GM23338 (cell line): ENCODE data around the gene CYP11A1. TPM values are rescaled to one million over a fixed set of nuclear protein-coding genes. Genes with fewer than 3 reads are reported as not detected.

Experiments
- ATAC-seq: fragments of 200-7000 bp; cut with Tn5 transposase; 3 replicates; pipeline ENCODE4 v1.9.1; 2020
- DNase-seq: peaks from one replicate; pipeline ENCODE4 v3.0.0-alpha.2; 2015; ENCODE audit warnings: low spot score
- H2AFZ ChIP-seq: fragments of 200-600 bp; sonication (generic); 2 replicates; pipeline ENCODE4 v1.8.0; 2016; ENCODE audit warnings: antibody characterized with exemption, mild to moderate bottlenecking, moderate library complexity
- H3F3A ChIP-seq: fragments of 200-600 bp; sonication (generic); replicated peaks from 2 replicates; pipeline ENCODE4 v1.8.0; 2017; ENCODE audit warnings: antibody characterized with exemption, mixed run types, low read depth
- H3K27ac ChIP-seq: fragments of 200-600 bp; sonication (generic); 2 replicates; pipeline ENCODE4 v1.6.1; 2016; ENCODE audit warnings: low read depth
- H3K27me3 ChIP-seq: fragments of 200-600 bp; sonication (generic); 2 replicates; pipeline ENCODE4 v1.8.0; 2016; ENCODE audit warnings: mild to moderate bottlenecking, mixed run types, moderate library complexity; ENCODE audit not compliant: insufficient read depth
- H3K36me3 ChIP-seq: fragments of 200-600 bp; sonication (generic); 2 replicates; pipeline ENCODE4 v1.8.0; 2016; ENCODE audit warnings: mild to moderate bottlenecking; ENCODE audit not compliant: insufficient read depth
- H3K4me1 ChIP-seq: fragments of 200-600 bp; sonication (generic); 2 replicates; pipeline ENCODE4 v1.8.0; 2016; ENCODE audit warnings: mild to moderate bottlenecking, moderate library complexity; ENCODE audit not compliant: insufficient read depth
- H3K4me2 ChIP-seq: fragments of 200-600 bp; sonication (generic); 2 replicates; pipeline ENCODE4 v1.7.1; 2017; ENCODE audit warnings: mixed run types
- H3K4me3 ChIP-seq: fragments of 200-600 bp; sonication (generic); 2 replicates; pipeline ENCODE4 v1.6.1; 2016; ENCODE audit warnings: mixed run types
- H3K79me2 ChIP-seq: fragments of 200-600 bp; sonication (generic); replicated peaks from 2 replicates; pipeline ENCODE4 v1.8.0; 2017; ENCODE audit warnings: mild to moderate bottlenecking; ENCODE audit not compliant: insufficient read depth
- H3K9me2 ChIP-seq: fragments of 200-600 bp; sonication (generic); 2 replicates; pipeline ENCODE4 v1.8.0; 2017; ENCODE audit not compliant: insufficient read depth
- H4K20me1 ChIP-seq: fragments of 200-600 bp; sonication (generic); replicated peaks from 2 replicates; pipeline ENCODE4 v1.8.0; 2017; ENCODE audit warnings: mild to moderate bottlenecking; ENCODE audit not compliant: insufficient read depth
- H3K27ac Mint-ChIP-seq: 2 replicates; pipeline ENCODE4 v1.8.0; 2020; ENCODE audit warnings: inconsistent platforms, mild to moderate bottlenecking, moderate library complexity, mixed read lengths
- H3K27me3 Mint-ChIP-seq: 3 replicates; pipeline ENCODE4 v1.8.0; 2022; ENCODE audit warnings: low read depth, mild to moderate bottlenecking, moderate library complexity, mixed read lengths, inconsistent platforms; ENCODE audit not compliant: insufficient read depth, poor library complexity
- H3K36me3 Mint-ChIP-seq: 3 replicates; pipeline ENCODE4 v1.8.0; 2021; ENCODE audit warnings: low read depth, mild to moderate bottlenecking, inconsistent platforms, moderate library complexity, mixed read lengths
- H3K4me1 Mint-ChIP-seq: 3 replicates; pipeline ENCODE4 v1.8.0; 2020; ENCODE audit warnings: mild to moderate bottlenecking, inconsistent platforms, mixed read lengths
- H3K4me3 Mint-ChIP-seq: 3 replicates; pipeline ENCODE4 v1.8.0; 2021; ENCODE audit warnings: moderate library complexity, mild to moderate bottlenecking, inconsistent platforms, mixed read lengths
- H3K9me3 Mint-ChIP-seq: 3 replicates; pipeline ENCODE4 v1.8.0; 2020; ENCODE audit warnings: moderate library complexity, mild to moderate bottlenecking, inconsistent platforms, mixed read lengths
- CREB1 ChIP-seq: fragments of 250-450 bp; sonication (Bioruptor Pico); IDR thresholded peaks from 2 replicates; pipeline ENCODE4 v1.5.0; 2020; ENCODE audit warnings: low read depth, mild to moderate bottlenecking, moderate library complexity
- CTCF ChIP-seq, 2 experiments: fragments of 200-600 bp in 1 of 2; sonication (generic) in 1 of 2; conservative IDR thresholded peaks; 2 replicates each; pipeline versions ENCODE4 v1.5.1 to v1.6.1; 2016 to 2017; ENCODE audit warnings: antibody characterized with exemption in 2 of 2, low read depth in 2 of 2, mild to moderate bottlenecking in 2 of 2, moderate library complexity in 1 of 2
- ETS1 ChIP-seq: IDR thresholded peaks from 2 replicates; pipeline ENCODE4 v1.6.1; 2016; ENCODE audit warnings: antibody characterized with exemption
- EZH2 ChIP-seq: fragments of 200-600 bp; sonication (generic); IDR thresholded peaks from one replicate; pipeline ENCODE4 v1.8.0; 2017; ENCODE audit warnings: antibody characterized with exemption, mild to moderate bottlenecking, low read depth; ENCODE audit not compliant: unreplicated experiment
- EZH2phosphoT487 ChIP-seq: fragments of 200-600 bp; sonication (generic); IDR thresholded peaks from one replicate; pipeline ENCODE4 v1.8.1; 2018; ENCODE audit warnings: antibody characterized with exemption; ENCODE audit not compliant: unreplicated experiment
- JUNB ChIP-seq: IDR thresholded peaks from one replicate; pipeline ENCODE4 v1.6.1; 2016; ENCODE audit warnings: antibody characterized with exemption; ENCODE audit not compliant: unreplicated experiment
- NANOG ChIP-seq: IDR thresholded peaks from 2 replicates; pipeline ENCODE4 v1.6.1; 2016; ENCODE audit warnings: antibody characterized with exemption, borderline replicate concordance
- POLR2AphosphoS5 ChIP-seq: IDR thresholded peaks from 2 replicates; pipeline ENCODE4 v1.6.1; 2016; ENCODE audit warnings: antibody characterized with exemption, low read depth
- REST ChIP-seq: IDR thresholded peaks from one replicate; pipeline ENCODE4 v1.6.1; 2018; ENCODE audit warnings: antibody characterized with exemption; ENCODE audit not compliant: unreplicated experiment
- STAT1 ChIP-seq: IDR thresholded peaks from one replicate; pipeline ENCODE4 v1.6.1; 2016; ENCODE audit warnings: antibody characterized with exemption; ENCODE audit not compliant: unreplicated experiment
- ZNF114 ChIP-seq: fragments of 250-450 bp; sonication (Bioruptor Pico); IDR thresholded peaks from 2 replicates; pipeline ENCODE4 v1.5.0; 2020; ENCODE audit warnings: mild to moderate bottlenecking, moderate library complexity
- ZNF331 ChIP-seq: fragments of 250-450 bp; sonication (Bioruptor Pico); IDR thresholded peaks from 2 replicates; pipeline ENCODE4 v1.5.0; 2020; ENCODE audit warnings: low read depth, mild to moderate bottlenecking, moderate library complexity
- ZNF462 ChIP-seq: fragments of 250-450 bp; sonication (Bioruptor Pico); IDR thresholded peaks from 2 replicates; pipeline ENCODE4 v1.5.0; 2020; ENCODE audit warnings: mild to moderate bottlenecking, moderate library complexity
- polyA plus RNA-seq: library from polyadenylated mRNA; unstranded; fragments of >200 nt; fragmentation: Nextera tagmentation; extraction: Ambion mirVana; gene quantifications from 2 replicates; pipeline ENCODE4 v1.2.1, GENCODE V29; 2016
- total RNA-seq: library from RNA; depleted of rRNA; stranded (reverse); fragments of >200 nt; shearing (Covaris generic); gene quantifications from 2 replicates; pipeline ENCODE4 v1.2.3, GENCODE V29; 2014

CYP11A1 gene
- total and polyA plus RNA-seq, 2 experiments from 2014 or later = 1.2 to 1.7 TPM

GRCh38 chr15:74376825-74377581 lies 9.6 kb upstream of the CYP11A1 start:
- no peaks in the 10 kb centered on the region for H3K9me3 Mint-ChIP-seq
- H3K4me3 Mint-ChIP-seq = no peak overlapping the region
- DNase-seq (no peak), ATAC-seq (no peak)
- H3K4me2 ChIP-seq = no peak overlapping the region
- no peak overlapping the region for H2AFZ ChIP-seq
- H3K79me2 ChIP-seq = no peaks in the 10 kb centered on the region
- H3K4me1 ChIP-seq = peaks cover 9% of the 10 kb centered on the region
- H4K20me1 ChIP-seq = no peaks in the 10 kb centered on the region
- TF ChIP-seq ZNF114 (CRISPR knock-in tag) (no peak), CREB1 (no peak), STAT1 (no peak), ZNF331 (CRISPR knock-in tag) (no peak), ETS1 (no peak), CTCF (conservative IDR thresholded peaks at IDR 0.05; ENCODE audit: low read depth in 2 of 2) (no peak), EZH2 (no peak), NANOG (no peak), JUNB (no peak), EZH2phosphoT487 (no peak), REST (no peak), POLR2AphosphoS5 (no peak), ZNF462 (CRISPR knock-in tag) (no peak)
- H3K9me2 ChIP-seq = no peaks in the 10 kb centered on the region
- H3F3A ChIP-seq = no peaks in the 10 kb centered on the region; the same call in 1 of the 2 replicates
- H3K27me3 ChIP-seq = no peaks in the 10 kb centered on the region
- H3K27ac ChIP-seq = no peak overlapping the region
- H3K27me3 Mint-ChIP-seq = peaks cover 19% of the 10 kb centered on the region
- H3K36me3 Mint-ChIP-seq = no peaks in the 10 kb centered on the region
- no peak overlapping the region for H3K4me3 ChIP-seq
- peaks cover 15% of the 10 kb centered on the region for H3K4me1 Mint-ChIP-seq
- H3K36me3 ChIP-seq = no peaks in the 10 kb centered on the region
- H3K27ac Mint-ChIP-seq = no peak overlapping the region
